ENCODE measurements around the gene DAG1.

GRCh38 chr3:49513494-49514124, 43.5 kb downstream of the DAG1 start:
- TF ChIP-seq CTCF (conservative IDR thresholded peaks at IDR 0.05; ENCODE audit: low read depth in 2 of 2) (no peak), EZH2phosphoT487 (IDR thresholded peaks at IDR 0.05; ENCODE audit: unreplicated experiment) (no peak), EZH2 (IDR thresholded peaks at IDR 0.05; ENCODE audit: low read depth, unreplicated experiment) (no peak), REST (IDR thresholded peaks at IDR 0.05; ENCODE audit: unreplicated experiment) (no peak), ZNF331 (CRISPR knock-in tag; IDR thresholded peaks at IDR 0.05; ENCODE audit: low read depth) (no peak), POLR2AphosphoS5 (IDR thresholded peaks at IDR 0.05; ENCODE audit: low read depth) (no peak), CREB1 (CRISPR knock-in tag; IDR thresholded peaks at IDR 0.05; ENCODE audit: low read depth) (no peak), ETS1 (IDR thresholded peaks at IDR 0.05) (no peak), NANOG (IDR thresholded peaks at IDR 0.05; ENCODE audit: borderline replicate concordance) (no peak), JUNB (IDR thresholded peaks at IDR 0.05; ENCODE audit: unreplicated experiment) (no peak), STAT1 (IDR thresholded peaks at IDR 0.05; ENCODE audit: unreplicated experiment) (no peak)
